Calu3 (cell line): Measurements from ENCODE around the gene MPV17L2. TPM values are rescaled to one million over a fixed set of nuclear protein-coding genes. Genes with fewer than 3 reads are reported as not detected.
"Not testable (repeated sequence)": the region's sequence is repeated elsewhere in the genome, so short reads cannot be mapped to it uniquely, and the experiment has no call there.

Source experiments
- BruUV-seq: library from RNA; stranded (reverse); fragments of 400-500 nt; replicated peaks from 2 replicates; lab custom pipeline; 2021; lab: Mats Ljungman, UMichigan
- CTCF ChIA-PET: fragments of 300-600 bp; sonication (Branson Sonifier 250); formaldehyde crosslinking; loops from one replicate; lab custom pipeline; 2022; ENCODE audit warnings: antibody characterized with exemption; lab: Charles Lee
- DNase-seq: peaks from one replicate; pipeline ENCODE4 v3.0.0; 2022
- H3K27ac Mint-ChIP-seq: one replicate; pipeline ENCODE4 v1.8.0; 2022; ENCODE audit warnings: mixed read lengths; ENCODE audit not compliant: unreplicated experiment
- H3K27me3 Mint-ChIP-seq: one replicate; pipeline ENCODE4 v1.8.0; 2022; ENCODE audit warnings: mixed read lengths; ENCODE audit not compliant: unreplicated experiment
- H3K36me3 Mint-ChIP-seq: one replicate; pipeline ENCODE4 v1.8.0; 2022; ENCODE audit warnings: mild to moderate bottlenecking, moderate library complexity, mixed read lengths; ENCODE audit not compliant: insufficient read depth, unreplicated experiment
- H3K4me1 Mint-ChIP-seq: one replicate; pipeline ENCODE4 v1.8.0; 2022; ENCODE audit warnings: mild to moderate bottlenecking, low read depth, mixed read lengths; ENCODE audit not compliant: unreplicated experiment
- H3K4me3 Mint-ChIP-seq: one replicate; pipeline ENCODE4 v1.8.0; 2022; ENCODE audit warnings: mild to moderate bottlenecking, low read depth, moderate library complexity, mixed read lengths; ENCODE audit not compliant: unreplicated experiment
- H3K9me3 Mint-ChIP-seq: one replicate; pipeline ENCODE4 v1.8.0; 2022; ENCODE audit warnings: low read depth, mixed read lengths; ENCODE audit not compliant: unreplicated experiment
- intact Hi-C: fragments of 100-400 bp; cut with micrococcal nuclease; formaldehyde crosslinking; loops from one replicate; pipeline ENCODE4 v1.10.0; 2022; ENCODE audit not compliant: unreplicated experiment
- total RNA-seq: library from RNA; stranded (reverse); gene quantifications from 2 replicates; pipeline ENCODE4 v1.2.3, GENCODE V29; 2022
- TF ChIP-seq, protein P1 (sequence below): fragments of 200-600 bp; IDR thresholded peaks from one replicate; pipeline ENCODE4 v1.8.0; 2022; ENCODE audit warnings: antibody characterized with exemption; ENCODE audit not compliant: unreplicated experiment

The MPV17L2 gene
- total RNA-seq, 1 experiment from 2014 or later: 10.9 TPM

GRCh38 chr19:18158467-18158866 is 34.6 kb upstream of the MPV17L2 start:
- BruUV-seq: no TSS peak
- Mint-ChIP-seq H3K27me3 (no peaks in the 10 kb centered on the region), H3K9me3 (no peaks in the 10 kb centered on the region), H3K4me3 (no peak overlapping the region), H3K27ac (no peak overlapping the region), H3K36me3 (peaks cover 39% of the 10 kb centered on the region), H3K4me1 (peaks cover 19% of the 10 kb centered on the region)
- TF ChIP-seq, protein P1, sequence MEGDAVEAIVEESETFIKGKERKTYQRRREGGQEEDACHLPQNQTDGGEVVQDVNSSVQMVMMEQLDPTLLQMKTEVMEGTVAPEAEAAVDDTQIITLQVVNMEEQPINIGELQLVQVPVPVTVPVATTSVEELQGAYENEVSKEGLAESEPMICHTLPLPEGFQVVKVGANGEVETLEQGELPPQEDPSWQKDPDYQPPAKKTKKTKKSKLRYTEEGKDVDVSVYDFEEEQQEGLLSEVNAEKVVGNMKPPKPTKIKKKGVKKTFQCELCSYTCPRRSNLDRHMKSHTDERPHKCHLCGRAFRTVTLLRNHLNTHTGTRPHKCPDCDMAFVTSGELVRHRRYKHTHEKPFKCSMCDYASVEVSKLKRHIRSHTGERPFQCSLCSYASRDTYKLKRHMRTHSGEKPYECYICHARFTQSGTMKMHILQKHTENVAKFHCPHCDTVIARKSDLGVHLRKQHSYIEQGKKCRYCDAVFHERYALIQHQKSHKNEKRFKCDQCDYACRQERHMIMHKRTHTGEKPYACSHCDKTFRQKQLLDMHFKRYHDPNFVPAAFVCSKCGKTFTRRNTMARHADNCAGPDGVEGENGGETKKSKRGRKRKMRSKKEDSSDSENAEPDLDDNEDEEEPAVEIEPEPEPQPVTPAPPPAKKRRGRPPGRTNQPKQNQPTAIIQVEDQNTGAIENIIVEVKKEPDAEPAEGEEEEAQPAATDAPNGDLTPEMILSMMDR: no peak
- CTCF ChIA-PET: no interaction called here
- no peak for DNase-seq
- intact Hi-C loops: no loop called here

- Mint-ChIP-seq H3K36me3 (peaks cover 38% of the 10 kb centered on the region), H3K4me1 (peaks cover 13% of the 10 kb centered on the region)
- DNase-seq, H3K27ac Mint-ChIP-seq, CTCF ChIA-PET, H3K27me3 Mint-ChIP-seq, H3K4me3 Mint-ChIP-seq, H3K9me3 Mint-ChIP-seq, BruUV-seq, intact Hi-C loops: not testable (repeated sequence)
Measured at GRCh38 chr19:18159059-18159616, 33.9 kb upstream of the MPV17L2 start.

GRCh38 chr19:18159810-18160209 is 33.2 kb upstream of the MPV17L2 start:
- no peak overlapping the region for H3K27ac Mint-ChIP-seq
- CTCF ChIA-PET: no interaction called here
- H3K36me3 Mint-ChIP-seq: peaks cover 33% of the 10 kb centered on the region
- H3K9me3 Mint-ChIP-seq: no peaks in the 10 kb centered on the region
- no TSS peak for BruUV-seq
- no peaks in the 10 kb centered on the region for H3K27me3 Mint-ChIP-seq
- peaks cover 8% of the 10 kb centered on the region for H3K4me1 Mint-ChIP-seq
- TF ChIP-seq, protein P1: no peak
- DNase-seq: no peak
- intact Hi-C loops: no loop called here
- H3K4me3 Mint-ChIP-seq: no peak overlapping the region

GRCh38 chr19:18160493-18160970 is 32.5 kb upstream of the MPV17L2 start:
- H3K4me3 Mint-ChIP-seq: no peak overlapping the region
- CTCF ChIA-PET: interaction anchor here (0.7 kb wide), 2 partner anchors 23 to 224 kb away, joined by 3 read pairs; no protein-coding TSS in a partner anchor
- BruUV-seq: no TSS peak
- no peak overlapping the region for H3K27ac Mint-ChIP-seq
- TF ChIP-seq, protein P1: no peak
- intact Hi-C loops: no loop called here
- no peaks in the 10 kb centered on the region for H3K9me3 Mint-ChIP-seq
- peaks cover 34% of the 10 kb centered on the region for H3K36me3 Mint-ChIP-seq
- no peaks in the 10 kb centered on the region for H3K27me3 Mint-ChIP-seq
- peaks cover 8% of the 10 kb centered on the region for H3K4me1 Mint-ChIP-seq
- no peak for DNase-seq
